RPMI7951 (cell line): ENCODE results near the gene FGR. TPM values are rescaled to one million over a fixed set of nuclear protein-coding genes. Genes with fewer than 3 reads are reported as not detected.

Experiments
- DNase-seq: peaks from one replicate; pipeline ENCODE4 v3.0.0-alpha.2; 2012; ENCODE audit warnings: low read depth
- total RNA-seq: library from RNA; depleted of rRNA; stranded (reverse); fragments of >200 nt; shearing (Covaris generic); gene quantifications from 2 replicates; pipeline ENCODE4 v1.2.3, GENCODE V29; 2014; rRNA removed

FGR gene
- total RNA-seq, 1 experiment from 2014 or later: not detected

DNA sequence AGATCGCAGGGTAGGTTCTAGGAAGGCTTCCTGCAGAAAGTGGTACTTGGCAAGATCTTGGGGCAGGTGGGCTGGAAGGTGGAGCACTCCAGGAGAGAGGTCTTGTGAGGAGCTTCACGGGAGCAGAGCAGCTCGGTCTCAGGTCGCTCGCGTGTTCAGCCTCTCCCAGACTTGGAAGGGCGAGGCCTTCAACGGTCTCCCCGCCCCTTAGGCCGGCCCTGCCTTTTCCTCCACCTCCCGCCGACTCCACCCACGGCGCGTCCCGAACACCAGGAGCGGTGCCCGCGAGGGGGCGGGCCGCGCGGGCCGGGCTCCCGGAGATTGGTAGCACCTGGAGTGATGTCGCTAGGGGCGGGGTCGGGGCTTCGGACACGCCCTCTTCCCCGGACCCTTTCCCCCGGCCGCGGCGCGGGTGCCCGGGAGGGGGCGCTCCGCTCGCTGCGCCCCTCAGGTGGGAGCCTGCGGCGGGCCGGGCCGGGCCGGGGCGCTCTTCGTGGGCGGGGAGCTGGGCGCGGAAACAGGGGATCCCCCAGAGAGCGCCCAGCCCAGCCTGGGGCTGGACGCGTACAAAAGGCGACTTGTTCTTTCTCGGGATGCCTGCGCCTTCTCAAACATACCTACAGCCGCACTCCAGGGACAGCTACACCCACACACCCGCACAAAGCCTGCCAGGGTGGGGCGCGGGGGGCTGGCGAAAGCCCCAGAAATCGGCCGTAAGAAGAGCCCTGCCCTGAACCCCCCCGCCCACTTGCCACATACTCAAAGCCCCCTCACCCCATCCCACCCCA lies 66.5 kb downstream of the FGR start:
- DNase-seq: peak; percentile 87

DNA sequence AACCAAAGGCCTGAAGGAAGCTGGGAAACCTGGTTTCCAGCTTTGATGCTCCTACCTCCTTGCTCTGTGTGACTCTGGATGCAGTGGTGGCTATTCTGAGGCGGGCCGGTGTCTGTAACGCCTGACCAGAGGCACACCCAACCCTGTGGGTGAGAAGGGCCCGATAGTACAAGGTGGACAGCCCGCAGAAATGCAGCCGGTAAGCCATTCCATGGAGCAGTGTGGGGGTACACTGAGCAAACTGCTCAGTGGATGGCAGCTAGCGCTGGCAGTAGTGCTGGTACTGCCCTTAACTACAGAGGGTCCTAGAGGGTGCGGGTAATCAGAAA lies 67.0 kb downstream of the FGR start:
- no peak for DNase-seq

DNA sequence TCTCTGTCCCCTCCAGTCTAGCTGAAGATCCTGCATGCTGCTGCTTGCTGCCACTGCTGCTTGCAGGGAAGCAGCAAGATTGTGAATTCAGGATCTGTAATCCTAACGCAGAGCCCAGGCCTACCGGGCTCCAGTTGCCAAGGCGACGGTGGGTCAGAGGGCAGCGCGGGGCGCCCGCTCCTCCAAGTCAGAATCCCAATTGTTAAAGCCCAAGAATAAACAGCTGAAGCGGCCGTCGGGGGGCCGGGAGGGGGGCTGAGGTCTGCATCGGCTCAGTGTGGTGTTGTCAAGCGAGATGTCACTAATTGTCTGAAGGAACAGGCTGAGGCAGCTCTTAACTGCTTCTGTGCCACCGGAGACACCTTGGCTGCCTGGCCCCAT lies 67.8 kb downstream of the FGR start:
- no peak for DNase-seq

DNA sequence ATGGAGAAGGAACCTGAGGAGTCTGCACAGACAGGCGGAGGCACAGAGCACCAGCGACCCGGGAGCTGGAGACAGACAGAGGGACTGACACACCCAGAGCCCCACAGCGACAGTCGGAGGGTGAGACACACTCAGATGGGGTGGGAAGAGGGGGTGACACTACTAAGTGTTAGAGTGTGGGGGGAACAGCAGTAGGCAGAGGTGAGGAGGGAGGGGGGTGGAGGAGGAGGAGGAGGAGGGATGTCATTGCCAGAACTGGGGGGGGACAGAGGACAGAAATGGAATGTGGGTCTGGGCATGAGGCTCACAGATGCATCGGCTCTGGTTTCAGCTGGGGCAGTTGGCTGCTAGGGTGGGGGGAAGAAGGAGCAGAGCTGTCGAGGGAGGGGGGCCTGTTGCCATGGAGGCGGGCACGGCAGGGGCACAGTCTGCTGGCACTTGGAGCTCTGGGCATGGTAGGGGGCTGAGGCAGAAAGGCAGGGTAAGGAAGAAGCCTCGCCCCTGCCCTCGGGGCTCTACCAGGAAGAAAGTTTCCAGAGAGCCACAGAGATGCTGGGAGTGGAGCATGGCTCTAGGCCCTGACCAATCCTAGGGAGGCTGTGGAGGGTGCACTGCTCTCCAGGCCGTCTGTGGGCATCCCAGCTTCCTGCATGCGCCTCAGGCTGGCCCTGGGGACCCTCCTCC lies 68.4 kb downstream of the FGR start:
- DNase-seq: no peak

DNA sequence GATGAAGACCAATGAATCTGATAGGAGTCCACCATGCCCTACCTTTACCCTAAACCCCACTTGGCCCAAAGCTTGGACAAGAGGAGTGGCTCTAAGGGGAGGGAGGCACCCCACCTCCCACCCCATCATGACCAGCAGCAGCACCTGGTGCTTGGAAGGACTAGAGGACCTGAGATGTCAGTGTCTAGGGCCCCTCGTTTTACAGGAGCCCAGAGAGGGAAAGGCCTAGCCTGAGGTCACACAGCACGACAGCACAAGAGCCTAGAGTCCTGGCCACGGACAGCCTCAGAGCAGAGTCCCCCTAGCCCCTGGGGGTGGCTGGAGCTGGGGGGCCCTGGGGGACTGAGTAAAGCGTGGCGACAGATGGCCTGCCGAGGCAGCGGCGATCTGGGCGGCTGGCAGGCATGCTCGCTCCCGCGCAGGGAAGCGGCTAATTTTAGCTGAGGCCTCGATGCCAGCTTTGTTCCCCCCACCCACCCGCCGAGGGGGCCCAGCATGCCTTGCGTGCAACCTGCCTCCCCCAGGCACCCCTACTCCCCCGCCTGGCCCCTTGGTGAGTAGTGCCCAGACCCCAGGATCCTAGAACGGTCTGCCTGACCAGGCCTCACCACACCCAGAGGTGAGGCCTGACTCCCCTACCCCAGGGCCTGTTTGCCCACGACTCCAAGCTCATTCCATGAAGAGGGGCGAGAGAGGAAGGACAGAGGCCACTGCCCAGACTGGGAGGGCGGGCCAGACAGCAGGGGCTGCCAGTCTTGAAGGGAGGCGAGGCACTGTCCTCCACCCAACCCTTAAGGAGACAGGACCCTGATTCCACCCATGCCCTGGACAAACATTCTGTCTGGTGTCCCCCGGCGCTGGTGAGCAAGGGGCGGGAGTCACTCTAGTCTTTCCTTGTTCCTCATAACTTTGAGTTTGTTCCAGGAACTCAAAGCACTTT lies 70.0 kb downstream of the FGR start:
- DNase-seq: no peak

DNA sequence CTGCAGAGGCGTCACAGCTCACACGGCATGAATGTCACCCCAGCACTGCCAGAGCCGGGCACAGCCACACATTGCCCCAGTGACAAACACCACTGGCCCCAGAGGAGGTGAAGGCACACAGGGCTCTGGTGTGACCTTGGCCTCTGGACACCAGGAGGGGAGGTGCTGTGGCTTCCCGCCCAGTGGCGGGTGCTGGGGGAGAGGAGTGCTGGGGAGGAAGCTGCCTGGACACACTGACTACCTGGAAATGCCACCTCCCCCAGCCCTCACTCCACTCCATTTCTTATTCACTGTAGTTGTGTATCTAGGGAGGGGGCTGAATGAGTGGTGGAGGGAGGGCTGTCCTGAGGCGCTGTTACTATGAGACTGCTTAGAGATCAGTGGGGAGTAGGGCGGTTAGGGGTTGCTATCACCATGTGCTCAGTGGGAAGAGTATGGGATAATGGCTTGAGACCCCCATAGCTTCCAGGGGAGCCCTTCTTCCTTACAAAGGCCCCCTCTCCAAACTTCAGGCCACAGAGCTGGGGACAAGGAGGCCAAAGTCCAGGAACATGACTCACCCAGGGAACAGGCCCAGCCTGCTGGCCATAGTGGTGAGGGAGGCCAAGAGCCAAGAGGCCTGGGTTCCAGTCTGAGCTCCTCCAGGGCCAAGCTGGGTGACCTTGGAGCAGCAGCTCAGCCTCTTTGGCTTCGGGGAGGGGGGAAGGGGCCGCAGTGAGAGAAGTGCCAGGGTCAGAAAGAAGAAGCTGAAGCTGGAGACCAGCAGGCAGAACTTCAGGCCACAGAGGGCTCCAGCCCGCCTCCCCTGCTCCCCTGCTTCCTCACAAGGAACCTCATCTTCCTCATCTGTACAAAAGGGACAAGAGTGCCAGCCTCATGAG lies 71.2 kb downstream of the FGR start:
- DNase-seq: peak; percentile 50

DNA sequence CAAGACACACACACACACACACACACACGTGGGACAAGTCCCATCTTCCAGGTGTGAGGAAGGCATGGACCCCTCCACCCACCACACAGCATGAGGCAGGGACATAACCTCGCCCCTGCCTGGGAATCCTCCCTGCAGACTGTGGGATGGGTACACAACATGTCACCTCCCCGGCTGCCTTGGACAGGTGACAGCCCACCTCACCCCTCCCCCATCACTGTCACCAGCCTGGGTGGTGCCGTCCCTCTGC lies 71.7 kb downstream of the FGR start:
- no peak for DNase-seq

DNA sequence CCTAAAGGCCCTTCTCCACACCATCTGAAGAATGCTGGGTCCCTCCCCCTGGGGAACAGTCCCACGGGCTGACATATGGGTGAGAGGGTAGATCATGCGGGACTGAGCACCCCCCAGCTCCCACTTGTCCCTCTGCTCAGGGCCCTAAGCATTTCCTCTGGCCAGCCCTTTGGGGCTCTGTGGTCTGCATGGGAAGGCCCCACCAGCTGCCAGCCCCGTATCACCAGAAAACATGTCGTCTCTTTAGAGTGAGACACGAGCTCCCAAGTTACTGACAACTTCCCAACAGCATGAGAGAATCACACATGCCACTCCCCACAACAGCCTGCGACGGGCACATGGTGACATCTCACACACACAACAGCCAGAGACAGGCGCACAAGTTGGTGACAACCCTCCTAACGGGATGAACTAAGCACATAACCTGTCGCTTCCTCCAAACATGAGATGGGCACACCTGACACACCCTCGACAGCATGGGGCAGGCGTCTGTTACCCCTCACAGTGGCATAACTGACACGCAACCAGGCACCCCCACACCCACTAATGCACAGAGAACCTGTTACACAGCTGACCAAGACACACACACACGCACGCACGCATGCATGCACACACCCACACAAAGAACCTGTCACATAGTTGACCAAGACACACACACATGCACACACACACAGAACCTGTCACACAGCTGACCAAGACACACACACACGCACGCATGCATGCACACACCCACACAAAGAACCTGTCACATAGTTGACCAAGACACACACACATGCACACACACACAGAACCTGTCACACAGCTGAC lies 72.2 kb downstream of the FGR start:
- DNase-seq: no peak

Other genes with a start within 250 kb of the FGR start
- gene GPR3, start 242.6 kb downstream of the FGR start, total RNA-seq: 4.5 and 6.4 TPM in 2 replicates
- 15.1 and 16.3 TPM in 2 replicates for gene WASF2, start 145.0 kb downstream of the FGR start, total RNA-seq
- gene AHDC1, start 31.0 kb downstream of the FGR start, total RNA-seq: 5.8 and 7.1 TPM in 2 replicates
- gene IFI6, start 37.0 kb upstream of the FGR start, total RNA-seq: 75.3 and 169 TPM in 2 replicates
- 12.1 and 16.7 TPM in 2 replicates for gene FAM76A, start 90.8 kb upstream of the FGR start, total RNA-seq
- 37.7 and 50.8 TPM in 2 replicates for gene STX12, start 138.0 kb upstream of the FGR start, total RNA-seq
- gene PPP1R8, start 195.6 kb upstream of the FGR start, total RNA-seq: 44.9 and 48.2 TPM in 2 replicates
- 10.1 and 10.7 TPM in 2 replicates for gene THEMIS2, start 237.4 kb upstream of the FGR start, total RNA-seq